Activated CD8-positive, alpha-beta T cell treated with anti-CD3 and anti-CD28 coated beads for 36 hours (primary cell): ENCODE measurements around the gene TBL1XR1. TPM values are rescaled to one million over a fixed set of nuclear protein-coding genes. Genes with fewer than 3 reads are reported as not detected.

ENCODE experiments used
- ATAC-seq: fragments of 200-7000 bp; cut with Tn5 transposase; one replicate; pipeline ENCODE4 v1.10.0; 2021; ENCODE audit warnings: mild to moderate bottlenecking, moderate library complexity
- CTCF ChIA-PET: fragments of 350-600 bp; sonication (Branson Sonifier 250); formaldehyde crosslinking; loops from one replicate; lab custom pipeline; 2021; ENCODE audit warnings: antibody characterized with exemption; lab: Charles Lee
- POLR2A ChIA-PET: fragments of 350-600 bp; sonication (Branson Sonifier 250); formaldehyde crosslinking; loops from one replicate; lab custom pipeline; 2021; ENCODE audit warnings: antibody characterized with exemption; lab: Charles Lee
- DNase-seq: peaks from one replicate; pipeline ENCODE4 v3.0.0-alpha.2; 2020
- H3K27ac Mint-ChIP-seq: one replicate; pipeline ENCODE4 v1.8.0; 2021; ENCODE audit warnings: mild to moderate bottlenecking, mixed read lengths
- H3K27me3 Mint-ChIP-seq: one replicate; pipeline ENCODE4 v1.8.0; 2021; ENCODE audit warnings: mixed read lengths
- H3K36me3 Mint-ChIP-seq: one replicate; pipeline ENCODE4 v1.8.0; 2021; ENCODE audit warnings: low read depth, mixed read lengths
- H3K4me1 Mint-ChIP-seq: one replicate; pipeline ENCODE4 v1.8.0; 2021; ENCODE audit warnings: low read depth, mixed read lengths
- H3K4me3 Mint-ChIP-seq: one replicate; pipeline ENCODE4 v1.8.0; 2021; ENCODE audit warnings: mild to moderate bottlenecking, moderate library complexity, mixed read lengths
- H3K9me3 Mint-ChIP-seq: one replicate; pipeline ENCODE4 v1.8.0; 2021; ENCODE audit warnings: mixed read lengths
- CTCF ChIP-seq: fragments of 200-600 bp; IDR thresholded peaks from one replicate; pipeline ENCODE4 v1.8.0; 2022; ENCODE audit warnings: antibody characterized with exemption, mild to moderate bottlenecking
- intact Hi-C: fragments of 100-400 bp; cut with micrococcal nuclease; formaldehyde crosslinking; loops from one replicate; pipeline ENCODE4 v1.10.0; 2022
- total RNA-seq, 2 experiments: library from RNA; stranded (reverse); gene quantifications; one replicate each; pipeline ENCODE4 v1.2.3, GENCODE V29; 2021

TBL1XR1 gene
- total RNA-seq, 2 experiments from 2014 or later, result 153 to 158 TPM

- no peaks in the 10 kb centered on the region for H3K27me3 Mint-ChIP-seq
- ChIA-PET CTCF (interaction anchor here (0.7 to 1.4 kb wide), 4 partner anchors 12 to 922 kb away, joined by 3 to 5 read pairs (median 3); no protein-coding TSS in a partner anchor), POLR2A (interaction anchor here (0.8 to 1.6 kb wide), 3 partner anchors 11 to 34 kb away, joined by 3 to 4 read pairs (median 3); no protein-coding TSS in a partner anchor)
- ATAC-seq, result no peak
- H3K4me3 Mint-ChIP-seq, result no peak overlapping the region
- intact Hi-C loops, result no loop called here
- no peak for TF ChIP-seq CTCF
- peaks cover 2% of the 10 kb centered on the region for H3K9me3 Mint-ChIP-seq
- peaks cover 36% of the 10 kb centered on the region for H3K36me3 Mint-ChIP-seq
- H3K27ac Mint-ChIP-seq, result no peak overlapping the region
- no peak for DNase-seq
- peaks cover 57% of the 10 kb centered on the region for H3K4me1 Mint-ChIP-seq
Measured at GRCh38 chr3:177180506-177180905, 16.8 kb downstream of the TBL1XR1 start.

GRCh38 chr3:177179281-177180067 lies 17.8 kb downstream of the TBL1XR1 start:
- intact Hi-C loops, result no loop called here
- Mint-ChIP-seq H3K4me1 (peaks cover 51% of the 10 kb centered on the region), H3K36me3 (peaks cover 37% of the 10 kb centered on the region), H3K4me3 (no peak overlapping the region), H3K27me3 (no peaks in the 10 kb centered on the region), H3K27ac (peak overlapping the region; percentile 76), H3K9me3 (peaks cover 2% of the 10 kb centered on the region)
- no peak for TF ChIP-seq CTCF
- POLR2A ChIA-PET, result interaction anchor here (1.6 kb wide), 1 partner anchor 10 kb away, joined by 4 read pairs; no protein-coding TSS in a partner anchor
- ATAC-seq, result peak; percentile 19
- no peak for DNase-seq
- CTCF ChIA-PET, result interaction anchor here (1.2 to 1.4 kb wide), 2 partner anchors 11 to 924 kb away, joined by 3 read pairs; no protein-coding TSS in a partner anchor

GRCh38 chr3:177177749-177178221 lies 19.5 kb downstream of the TBL1XR1 start:
- Mint-ChIP-seq H3K36me3 (peaks cover 43% of the 10 kb centered on the region), H3K9me3 (peaks cover 2% of the 10 kb centered on the region), H3K27me3 (no peaks in the 10 kb centered on the region), H3K4me3 (no peak overlapping the region), H3K27ac (no peak overlapping the region), H3K4me1 (peaks cover 53% of the 10 kb centered on the region)
- ATAC-seq, result no peak
- no peak for TF ChIP-seq CTCF
- no peak for DNase-seq
- intact Hi-C loops, result no loop called here
- ChIA-PET POLR2A (interaction anchor here (0.6 to 1.0 kb wide), 2 partner anchors 15 to 17 kb away, joined by 3 read pairs; no protein-coding TSS in a partner anchor), CTCF (interaction anchor here (1.0 kb wide), 1 partner anchor 19 kb away, joined by 3 read pairs; no protein-coding TSS in a partner anchor)

GRCh38 chr3:177174607-177175170 lies 22.6 kb downstream of the TBL1XR1 start:
- Mint-ChIP-seq H3K27ac (peak overlapping the region; percentile 4), H3K27me3 (no peaks in the 10 kb centered on the region), H3K4me3 (no peak overlapping the region), H3K9me3 (peaks cover 2% of the 10 kb centered on the region), H3K4me1 (peaks cover 49% of the 10 kb centered on the region), H3K36me3 (peaks cover 57% of the 10 kb centered on the region)
- TF ChIP-seq CTCF, result no peak
- ATAC-seq, result no peak
- ChIA-PET POLR2A (interaction anchor here (1.2 to 1.4 kb wide), 2 partner anchors 21 to 27 kb away, joined by 3 to 4 read pairs; no protein-coding TSS in a partner anchor), CTCF (interaction anchor here (0.6 to 0.7 kb wide), 2 partner anchors 12 to 24 kb away, joined by 3 read pairs; no protein-coding TSS in a partner anchor)
- intact Hi-C loops, result no loop called here
- no peak for DNase-seq
